GM12872 (cell line): ENCODE measurements around the gene GADD45G.

Experiments used
- TF ChIP-seq, protein P1 (sequence below): IDR thresholded peaks from 3 replicates; pipeline ENCODE4 v1.5.1; 2011; ENCODE audit warnings: low read depth, mild to moderate bottlenecking, low read length, moderate library complexity; ENCODE audit not compliant: insufficient read depth

Gene GADD45G

DNA sequence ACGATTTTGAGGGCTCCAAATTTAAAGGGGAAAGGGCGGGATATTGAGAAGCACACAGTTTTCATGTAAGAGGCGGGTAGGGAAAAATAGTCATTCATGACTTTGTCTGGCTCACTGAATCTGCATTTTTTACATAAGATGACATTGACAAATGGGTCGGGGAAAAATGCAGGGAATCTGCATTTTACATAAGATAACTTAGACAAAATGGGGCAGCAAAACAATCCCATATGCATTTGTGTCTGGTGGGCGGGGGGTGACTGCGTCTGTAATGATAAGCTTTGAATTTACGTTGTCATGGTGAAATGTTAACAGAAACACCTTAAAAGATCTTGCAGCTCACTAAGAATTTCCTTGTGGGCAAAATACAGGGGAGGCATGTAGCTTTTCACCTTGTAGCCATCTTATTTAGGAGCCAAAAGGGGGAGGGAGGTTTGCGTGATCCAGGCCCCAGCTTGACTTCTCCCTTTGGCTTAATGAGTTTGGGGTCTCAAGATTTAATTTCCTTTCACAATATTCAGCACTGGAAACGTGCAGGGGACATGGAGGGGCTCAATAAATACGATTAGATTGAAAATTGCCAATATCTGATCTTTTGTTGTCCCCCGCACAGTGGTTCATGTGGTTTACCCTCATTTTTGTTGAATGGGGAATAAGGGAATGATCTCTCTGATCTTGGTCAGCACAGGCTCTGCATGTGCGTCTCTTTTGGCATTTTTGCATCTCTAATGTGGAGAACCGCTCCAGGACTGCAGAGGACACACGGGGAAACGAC, 41.1 kb upstream of the GADD45G start:
- TF ChIP-seq, protein P1, sequence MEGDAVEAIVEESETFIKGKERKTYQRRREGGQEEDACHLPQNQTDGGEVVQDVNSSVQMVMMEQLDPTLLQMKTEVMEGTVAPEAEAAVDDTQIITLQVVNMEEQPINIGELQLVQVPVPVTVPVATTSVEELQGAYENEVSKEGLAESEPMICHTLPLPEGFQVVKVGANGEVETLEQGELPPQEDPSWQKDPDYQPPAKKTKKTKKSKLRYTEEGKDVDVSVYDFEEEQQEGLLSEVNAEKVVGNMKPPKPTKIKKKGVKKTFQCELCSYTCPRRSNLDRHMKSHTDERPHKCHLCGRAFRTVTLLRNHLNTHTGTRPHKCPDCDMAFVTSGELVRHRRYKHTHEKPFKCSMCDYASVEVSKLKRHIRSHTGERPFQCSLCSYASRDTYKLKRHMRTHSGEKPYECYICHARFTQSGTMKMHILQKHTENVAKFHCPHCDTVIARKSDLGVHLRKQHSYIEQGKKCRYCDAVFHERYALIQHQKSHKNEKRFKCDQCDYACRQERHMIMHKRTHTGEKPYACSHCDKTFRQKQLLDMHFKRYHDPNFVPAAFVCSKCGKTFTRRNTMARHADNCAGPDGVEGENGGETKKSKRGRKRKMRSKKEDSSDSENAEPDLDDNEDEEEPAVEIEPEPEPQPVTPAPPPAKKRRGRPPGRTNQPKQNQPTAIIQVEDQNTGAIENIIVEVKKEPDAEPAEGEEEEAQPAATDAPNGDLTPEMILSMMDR, result no peak

DNA sequence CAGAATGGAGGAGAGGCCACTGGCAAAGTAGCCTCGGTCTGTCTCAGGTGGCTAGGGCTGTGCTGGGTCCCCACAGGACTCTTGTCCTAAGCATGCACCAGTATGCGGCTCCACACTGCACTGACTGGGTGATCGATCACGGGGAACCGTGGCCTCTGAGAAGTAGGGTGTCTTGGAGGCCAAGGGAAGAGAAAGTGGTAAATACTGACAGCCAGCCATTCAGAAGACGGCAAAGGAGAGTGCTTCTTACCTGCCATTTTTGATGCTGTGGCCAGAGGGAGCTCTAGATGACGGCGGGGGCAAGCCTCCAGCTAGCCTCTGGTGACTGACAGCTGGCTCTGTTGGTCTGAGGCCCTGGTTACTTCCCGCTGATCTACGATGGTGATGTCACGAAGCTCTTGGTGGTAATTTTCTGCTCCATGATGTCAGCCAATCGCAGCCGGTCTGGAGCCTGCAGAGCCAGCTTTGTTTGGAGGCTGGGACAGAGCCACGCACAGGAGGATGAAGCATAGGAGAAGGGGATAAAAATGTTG, 40.4 kb upstream of the GADD45G start:
- TF ChIP-seq, protein P1, result peak; percentile 71

DNA sequence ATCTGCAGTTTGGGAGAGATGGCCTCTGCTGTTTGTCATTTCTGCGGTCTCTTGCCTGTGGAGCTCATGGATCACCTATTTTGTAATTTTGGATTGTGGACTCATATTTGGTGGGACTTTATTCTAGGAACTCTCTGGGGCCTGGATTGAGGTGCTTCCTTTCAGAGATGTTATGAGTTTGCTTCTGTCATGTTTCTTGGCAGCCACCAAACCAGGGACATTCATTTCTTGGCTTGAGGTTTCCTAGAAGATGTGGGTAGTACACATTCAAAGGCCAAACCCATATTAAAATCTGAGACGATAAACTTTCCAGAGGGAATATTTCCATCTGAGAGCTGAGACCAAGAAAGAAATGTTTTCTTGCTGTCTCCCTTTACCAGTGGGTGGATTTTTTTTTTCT, 37.2 kb upstream of the GADD45G start:
- TF ChIP-seq, protein P1, result no peak

DNA sequence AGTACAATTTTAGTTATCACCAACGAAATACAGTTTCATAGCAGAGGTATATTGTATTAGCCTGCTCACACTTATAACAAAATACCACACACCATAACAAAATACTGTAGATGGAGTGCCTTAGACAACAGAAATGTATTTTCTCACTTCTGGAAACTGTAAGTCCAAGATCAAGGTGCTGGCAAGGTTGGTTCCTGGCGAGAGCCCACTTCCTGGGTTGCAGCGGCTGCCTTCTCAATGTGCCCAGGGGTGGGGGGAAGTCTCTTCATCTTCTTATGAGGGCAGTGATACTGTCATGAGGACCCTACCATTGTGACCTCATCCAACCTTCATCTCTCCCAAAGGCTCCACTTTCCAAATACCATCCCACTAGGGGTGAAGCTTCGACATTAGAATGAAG, 30.5 kb upstream of the GADD45G start:
- TF ChIP-seq, protein P1, result no peak

DNA sequence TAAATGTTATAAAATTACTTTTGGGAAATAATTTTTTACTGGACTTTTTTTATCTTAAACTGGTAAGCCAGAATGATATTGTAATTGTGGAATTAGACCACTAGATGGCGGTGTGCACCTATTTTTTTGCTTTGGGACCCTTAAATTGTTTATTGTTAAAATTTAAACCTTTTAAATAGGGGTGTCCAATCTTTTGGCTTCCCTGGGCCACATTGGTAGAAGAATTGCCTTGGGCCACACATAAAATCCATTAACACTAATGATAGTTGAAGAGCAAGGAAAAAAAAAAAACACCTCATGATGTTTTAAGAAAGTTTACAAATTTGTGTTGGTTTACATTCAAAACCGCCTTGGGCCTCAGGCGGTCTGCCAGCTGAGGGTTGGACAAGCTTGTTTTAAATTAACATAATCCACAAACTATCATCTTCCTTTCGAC, 28.4 kb upstream of the GADD45G start:
- TF ChIP-seq, protein P1, result peak; percentile 45; the same call in 2 of the 3 replicates

DNA sequence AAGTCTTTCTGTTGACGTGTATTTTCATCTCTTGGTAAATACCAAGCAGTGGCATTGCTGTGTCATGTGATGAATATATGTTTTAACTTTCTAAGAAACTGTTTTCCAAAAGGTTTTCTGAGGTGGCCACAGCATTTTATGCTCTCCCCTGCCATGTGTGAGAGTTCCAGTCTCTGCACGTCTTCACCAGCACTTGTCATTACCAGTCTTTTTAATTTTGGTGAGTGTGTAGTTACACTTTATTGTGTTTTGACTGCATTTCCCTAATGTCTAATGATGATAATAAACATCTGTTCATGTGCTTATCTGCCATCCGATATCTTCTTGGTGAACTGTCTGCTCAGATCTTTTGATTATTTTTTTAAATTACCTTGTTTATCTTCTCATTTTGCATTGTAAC, 27.4 kb upstream of the GADD45G start:
- TF ChIP-seq, protein P1, result no peak

DNA sequence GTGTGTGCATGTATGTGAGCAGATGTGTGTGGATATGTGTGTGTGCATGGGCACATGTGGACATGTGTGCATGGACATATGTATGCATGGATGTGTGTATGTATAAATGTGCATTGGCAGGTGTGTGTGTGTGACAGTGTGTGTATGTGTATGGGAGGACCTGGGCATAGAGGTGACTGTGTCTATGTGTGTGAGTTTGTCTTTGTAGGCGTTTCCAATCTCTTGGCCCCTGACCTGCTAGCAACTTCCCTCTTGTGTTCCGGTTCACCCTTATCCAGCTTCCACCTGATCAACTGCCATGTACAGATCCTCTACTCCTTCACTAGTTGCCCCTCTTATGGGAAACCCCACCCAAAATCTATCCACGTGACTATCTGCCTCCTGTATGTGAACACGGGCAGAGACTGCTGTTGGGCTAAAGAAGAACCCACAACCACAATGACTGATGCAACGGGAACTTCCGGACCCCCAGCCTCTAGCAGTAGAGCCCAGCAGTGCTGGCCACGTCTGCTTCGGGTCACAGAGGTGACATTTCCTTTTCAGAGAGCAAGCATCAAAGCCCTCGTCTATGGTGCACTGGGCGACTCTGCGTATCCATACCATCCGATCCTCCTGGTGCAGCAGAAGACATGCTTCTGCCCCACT, 24.9 kb upstream of the GADD45G start:
- TF ChIP-seq, protein P1, result no peak
